WTC11 (cell line): ENCODE data around the gene CHD6. TPM values are rescaled to one million over a fixed set of nuclear protein-coding genes. Genes with fewer than 3 reads are reported as not detected.

ENCODE experiments used
- ATAC-seq: fragments of 200-7000 bp; cut with Tn5 transposase; 2 replicates; pipeline ENCODE4 v1.10.0; 2021; ENCODE audit warnings: mild to moderate bottlenecking, moderate library complexity
- CTCF ChIA-PET: fragments of 300-600 bp; sonication (Branson Sonifier 250); formaldehyde crosslinking; loops from one replicate; lab custom pipeline; 2021; ENCODE audit warnings: antibody characterized with exemption; lab: Charles Lee
- POLR2A ChIA-PET: fragments of 350-600 bp; sonication (Branson Sonifier 250); formaldehyde crosslinking; loops from one replicate; lab custom pipeline; 2021; ENCODE audit warnings: antibody characterized with exemption; lab: Charles Lee
- DNase-seq: peaks from one replicate; pipeline ENCODE4 v3.0.0; 2021; ENCODE audit warnings: low spot score
- H3K27ac Mint-ChIP-seq: 2 replicates; pipeline ENCODE4 v1.8.0; 2021; ENCODE audit warnings: mixed read lengths
- H3K27me3 Mint-ChIP-seq: 2 replicates; pipeline ENCODE4 v1.8.0; 2021; ENCODE audit warnings: low read depth, mild to moderate bottlenecking, moderate library complexity, mixed read lengths
- H3K36me3 Mint-ChIP-seq: 2 replicates; pipeline ENCODE4 v1.8.0; 2021; ENCODE audit warnings: mixed read lengths
- H3K4me1 Mint-ChIP-seq: 2 replicates; pipeline ENCODE4 v1.8.0; 2022; ENCODE audit warnings: mixed read lengths
- H3K4me3 Mint-ChIP-seq: 2 replicates; pipeline ENCODE4 v1.8.0; 2021; ENCODE audit warnings: mild to moderate bottlenecking, moderate library complexity, mixed read lengths
- H3K9me3 Mint-ChIP-seq: 2 replicates; pipeline ENCODE4 v1.8.0; 2021; ENCODE audit warnings: mixed read lengths
- AFF4 ChIP-seq: sonication (generic); formaldehyde crosslinking; IDR thresholded peaks from 2 replicates; pipeline ENCODE4 v1.8.1; 2023; ENCODE audit warnings: mild to moderate bottlenecking, missing genetic modification reagents, borderline replicate concordance
- CDX4 ChIP-seq: fragments of 250-450 bp; sonication (Bioruptor Pico); IDR thresholded peaks from 2 replicates; pipeline ENCODE4 v1.9.0; 2021; ENCODE audit warnings: moderate library complexity, mild to moderate bottlenecking, inconsistent platforms, borderline replicate concordance
- CREM ChIP-seq: sonication (generic); formaldehyde crosslinking; IDR thresholded peaks from 2 replicates; pipeline ENCODE4 v1.8.1; 2022; ENCODE audit warnings: mild to moderate bottlenecking, missing genetic modification reagents, moderate library complexity
- ELF4 ChIP-seq: sonication (generic); formaldehyde crosslinking; IDR thresholded peaks from 2 replicates; pipeline ENCODE4 v1.8.1; 2022; ENCODE audit warnings: low read depth, mild to moderate bottlenecking, moderate library complexity, missing genetic modification reagents
- FOXP1 ChIP-seq: sonication (generic); formaldehyde crosslinking; IDR thresholded peaks from 2 replicates; pipeline ENCODE4 v1.8.0; 2022; ENCODE audit warnings: missing genetic modification reagents, mild to moderate bottlenecking, moderate library complexity, borderline replicate concordance
- GABPB1 ChIP-seq: sonication (generic); formaldehyde crosslinking; IDR thresholded peaks from 2 replicates; pipeline ENCODE4 v1.8.1; 2023; ENCODE audit warnings: mild to moderate bottlenecking, missing genetic modification reagents
- HMGA2 ChIP-seq: fragments of 250-450 bp; sonication (Bioruptor Pico); IDR thresholded peaks from 2 replicates; pipeline ENCODE4 v1.4.0; 2021; ENCODE audit warnings: mild to moderate bottlenecking, moderate library complexity
- HMGXB4 ChIP-seq: sonication (generic); formaldehyde crosslinking; IDR thresholded peaks from 2 replicates; pipeline ENCODE4 v1.8.1; 2023; ENCODE audit warnings: mild to moderate bottlenecking, moderate library complexity, missing genetic modification reagents
- IRF1 ChIP-seq: sonication (generic); formaldehyde crosslinking; IDR thresholded peaks from 2 replicates; pipeline ENCODE4 v1.8.0; 2023; ENCODE audit warnings: missing genetic modification reagents
- JAZF1 ChIP-seq: fragments of 250-450 bp; sonication (Bioruptor Pico); IDR thresholded peaks from 2 replicates; pipeline ENCODE4 v1.9.0; 2021; ENCODE audit warnings: moderate library complexity, mild to moderate bottlenecking, inconsistent platforms
- OVOL2 ChIP-seq: fragments of 250-450 bp; sonication (Bioruptor Pico); IDR thresholded peaks from 2 replicates; pipeline ENCODE4 v1.9.0; 2021; ENCODE audit warnings: mild to moderate bottlenecking, borderline replicate concordance
- RORB ChIP-seq: fragments of 250-450 bp; sonication (Bioruptor Pico); IDR thresholded peaks from 2 replicates; pipeline ENCODE4 v1.9.0; 2021; ENCODE audit warnings: mild to moderate bottlenecking
- SMAD3 ChIP-seq: sonication (generic); formaldehyde crosslinking; IDR thresholded peaks from 2 replicates; pipeline ENCODE4 v1.8.0; 2022; ENCODE audit warnings: missing genetic modification reagents, mild to moderate bottlenecking, borderline replicate concordance
- SP1 ChIP-seq: sonication (generic); formaldehyde crosslinking; conservative IDR thresholded peaks from 2 replicates; pipeline ENCODE4 v1.8.1; 2022; ENCODE audit warnings: missing genetic modification reagents
- TEAD1 ChIP-seq: sonication (generic); formaldehyde crosslinking; IDR thresholded peaks from 2 replicates; pipeline ENCODE4 v1.8.0; 2022; ENCODE audit warnings: mild to moderate bottlenecking, missing genetic modification reagents
- USF1 ChIP-seq: sonication (generic); formaldehyde crosslinking; IDR thresholded peaks from 2 replicates; pipeline ENCODE4 v1.8.0; 2022; ENCODE audit warnings: mild to moderate bottlenecking, missing genetic modification reagents
- ZNF219 ChIP-seq: sonication (generic); formaldehyde crosslinking; IDR thresholded peaks from 2 replicates; pipeline ENCODE4 v1.8.0; 2023; ENCODE audit warnings: missing genetic modification reagents, mild to moderate bottlenecking, borderline replicate concordance
- ZNF263 ChIP-seq: sonication (generic); formaldehyde crosslinking; IDR thresholded peaks from 2 replicates; pipeline ENCODE4 v1.8.1; 2022; ENCODE audit warnings: low read depth, mild to moderate bottlenecking, moderate library complexity, missing genetic modification reagents
- ZNF396 ChIP-seq: fragments of 250-450 bp; sonication (Bioruptor Pico); IDR thresholded peaks from 2 replicates; pipeline ENCODE4 v1.8.0; 2021; ENCODE audit warnings: mild to moderate bottlenecking, moderate library complexity, borderline replicate concordance
- total RNA-seq: library from RNA; stranded (reverse); gene quantifications from 3 replicates; pipeline ENCODE4 v1.2.3, GENCODE V29; 2021
- TF ChIP-seq, protein P1 (sequence below): sonication (generic); formaldehyde crosslinking; IDR thresholded peaks from 2 replicates; pipeline ENCODE4 v1.8.1; 2023; ENCODE audit warnings: mild to moderate bottlenecking, missing genetic modification reagents, moderate library complexity

Gene CHD6
- total RNA-seq, 1 experiment from 2014 or later, result 52.1 TPM

DNA sequence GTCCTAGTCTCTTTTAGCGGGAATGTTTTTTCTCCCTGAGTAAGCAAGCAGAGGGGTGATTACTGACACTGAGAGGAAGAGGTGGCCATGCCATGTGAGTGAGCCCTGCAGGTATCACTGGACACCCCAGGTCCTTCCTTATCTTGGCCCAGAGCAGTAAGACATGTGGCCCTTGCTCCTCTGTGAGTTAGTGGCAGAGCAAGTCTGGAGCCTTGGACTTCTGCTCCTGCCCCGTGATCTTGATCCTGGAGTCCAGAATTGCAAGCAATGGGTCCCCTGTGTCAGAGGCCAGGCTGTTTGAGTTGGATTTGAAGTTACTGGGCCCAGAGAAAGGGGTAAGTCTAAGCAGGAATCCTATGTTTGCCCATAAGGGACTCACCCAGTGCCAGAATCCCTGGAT lies 159.4 kb downstream of the CHD6 start:
- ChIA-PET CTCF (no interaction called here), POLR2A (no interaction called here)
- H3K4me1 Mint-ChIP-seq, result no peaks in the 10 kb centered on the region
- ATAC-seq (no peak), DNase-seq (no peak)
- no peaks in the 10 kb centered on the region for H3K27me3 Mint-ChIP-seq
- H3K9me3 Mint-ChIP-seq, result peaks cover 30% of the 10 kb centered on the region
- TF ChIP-seq OVOL2 (CRISPR knock-in tag) (no peak), RORB (CRISPR knock-in tag) (no peak), TEAD1 (CRISPR knock-in tag) (no peak), HMGA2 (CRISPR knock-in tag) (no peak), ZNF263 (CRISPR knock-in tag) (no peak), USF1 (CRISPR knock-in tag) (no peak), IRF1 (no peak), JAZF1 (CRISPR knock-in tag) (no peak), CREM (CRISPR knock-in tag) (no peak), FOXP1 (CRISPR knock-in tag) (no peak), ZNF396 (no peak), ELF4 (CRISPR knock-in tag) (no peak), SP1 (CRISPR knock-in tag) (no peak), GABPB1 (CRISPR knock-in tag) (no peak), CDX4 (CRISPR knock-in tag) (no peak), SMAD3 (CRISPR knock-in tag) (no peak), ZNF219 (no peak), AFF4 (no peak), HMGXB4 (CRISPR knock-in tag) (no peak)
- TF ChIP-seq, protein P1, sequence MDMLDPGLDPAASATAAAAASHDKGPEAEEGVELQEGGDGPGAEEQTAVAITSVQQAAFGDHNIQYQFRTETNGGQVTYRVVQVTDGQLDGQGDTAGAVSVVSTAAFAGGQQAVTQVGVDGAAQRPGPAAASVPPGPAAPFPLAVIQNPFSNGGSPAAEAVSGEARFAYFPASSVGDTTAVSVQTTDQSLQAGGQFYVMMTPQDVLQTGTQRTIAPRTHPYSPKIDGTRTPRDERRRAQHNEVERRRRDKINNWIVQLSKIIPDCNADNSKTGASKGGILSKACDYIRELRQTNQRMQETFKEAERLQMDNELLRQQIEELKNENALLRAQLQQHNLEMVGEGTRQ (CRISPR knock-in tag), result no peak
- peaks cover 80% of the 10 kb centered on the region for H3K36me3 Mint-ChIP-seq
- no peak overlapping the region for H3K27ac Mint-ChIP-seq
- no peak overlapping the region for H3K4me3 Mint-ChIP-seq
